Esophagus muscularis mucosa (tissue), 4 donors: ENCODE results near the gene MYB. TPM values are rescaled to one million over a fixed set of nuclear protein-coding genes. Genes with fewer than 3 reads are reported as not detected.
"Not testable (repeated sequence)": the region's sequence is repeated elsewhere in the genome, so short reads cannot be mapped to it uniquely, and the experiment has no call there.

Experiments
- DNase-seq: peaks from one replicate; pipeline ENCODE4 v3.0.0-alpha.2; 2017; ENCODE audit errors: extremely low spot score
- H3K27ac ChIP-seq, 4 donors: fragments of 200-600 bp; sonication (generic); replicated peaks in 1 of 4; 1 replicate in 3 of 4; 2 replicates in 1 of 4; pipeline ENCODE4 v1.5.1; 2016 to 2019; ENCODE audit warnings: mild to moderate bottlenecking in 1 of 4
- H3K27me3 ChIP-seq, 4 donors: fragments of 200-600 bp; sonication (generic); one replicate each; pipeline versions ENCODE4 v1.5.1 to v1.6.0; 2016 to 2019
- H3K36me3 ChIP-seq, 4 donors: fragments of 200-600 bp; sonication (generic); one replicate each; pipeline ENCODE4 v1.5.1; 2016 to 2019
- H3K4me1 ChIP-seq, 4 donors: fragments of 200-600 bp; sonication (generic); one replicate each; pipeline ENCODE4 v1.5.1; 2016 to 2019
- H3K4me3 ChIP-seq, 4 donors: fragments of 200-600 bp; sonication (generic); 1 replicate in 2 of 4; 2 replicates in 2 of 4; pipeline ENCODE4 v1.5.1; 2016 to 2019; ENCODE audit warnings: mild to moderate bottlenecking in 4 of 4, moderate library complexity in 1 of 4
- H3K9me3 ChIP-seq, 4 donors: fragments of 200-600 bp; sonication (generic); 1 replicate in 3 of 4; 2 replicates in 1 of 4; pipeline ENCODE4 v1.5.1; 2016 to 2019
- CTCF ChIP-seq, 3 experiments: fragments of 200-600 bp in 2 of 3; fragments of 450-650 bp in 1 of 3; sonication (generic) in 2 of 3; IDR thresholded peaks; one replicate each; pipeline ENCODE4 v1.5.1; 2017 to 2019; ENCODE audit warnings: antibody characterized with exemption in 3 of 3, mild to moderate bottlenecking in 2 of 3, moderate library complexity in 1 of 3
- EP300 ChIP-seq: sonication (generic); formaldehyde crosslinking; IDR thresholded peaks from one replicate; pipeline ENCODE4 v1.6.1; 2017; ENCODE audit warnings: antibody characterized with exemption
- POLR2A ChIP-seq: fragments of 450-650 bp; IDR thresholded peaks from one replicate; pipeline ENCODE4 v1.6.1; 2017; ENCODE audit warnings: antibody characterized with exemption, moderate library complexity, mild to moderate bottlenecking, low read depth
- POLR2AphosphoS5 ChIP-seq, 2 donors: sonication (generic); formaldehyde crosslinking; IDR thresholded peaks; one replicate each; pipeline ENCODE4 v1.6.1; 2017; ENCODE audit warnings: antibody characterized with exemption in 2 of 2
- WGBS: methylation state at CpG from one replicate; pipeline ENCODE4 v1.1.5; 2018; 5-methylcytosine and 5-hydroxymethylcytosine counted together
- intact Hi-C: fragments of 100-400 bp; cut with DNase I; formaldehyde crosslinking; loops from one replicate; pipeline ENCODE4 v1.15.1; 2023
- total RNA-seq, 4 donors: library from RNA; depleted of rRNA; stranded (reverse); fragments of >200 nt; gene quantifications; one replicate each; pipeline versions ENCODE4 v1.1.0 to v1.2.1, GENCODE V29; 2016

The MYB gene
- total RNA-seq, 4 donors from 2014 or later = 0.29 to 0.83 (median 0.50) TPM

GRCh38 chr6:135147637-135148592 is 33.2 kb upstream of the MYB start:
- no peak for DNase-seq
- Histone ChIP-seq H3K4me1 (no peaks in the 10 kb centered on the region), H3K4me3 (no peak overlapping the region), H3K36me3 (no peaks in the 10 kb centered on the region), H3K27ac (no peak overlapping the region), H3K9me3 (peaks cover 0 to 11% (median 0%) of the 10 kb centered on the region in 4 donors), H3K27me3 (no peaks in the 10 kb centered on the region)
- intact Hi-C loops = no loop called here
- TF ChIP-seq CTCF (IDR thresholded peaks at IDR 0.05) = no peak
- no peak for TF ChIP-seq POLR2AphosphoS5 (IDR thresholded peaks at IDR 0.05)
- no peak for TF ChIP-seq POLR2A
- no peak for TF ChIP-seq EP300
- WGBS = 81% methylated on average over 5 of the region's 5 CpGs

DNA sequence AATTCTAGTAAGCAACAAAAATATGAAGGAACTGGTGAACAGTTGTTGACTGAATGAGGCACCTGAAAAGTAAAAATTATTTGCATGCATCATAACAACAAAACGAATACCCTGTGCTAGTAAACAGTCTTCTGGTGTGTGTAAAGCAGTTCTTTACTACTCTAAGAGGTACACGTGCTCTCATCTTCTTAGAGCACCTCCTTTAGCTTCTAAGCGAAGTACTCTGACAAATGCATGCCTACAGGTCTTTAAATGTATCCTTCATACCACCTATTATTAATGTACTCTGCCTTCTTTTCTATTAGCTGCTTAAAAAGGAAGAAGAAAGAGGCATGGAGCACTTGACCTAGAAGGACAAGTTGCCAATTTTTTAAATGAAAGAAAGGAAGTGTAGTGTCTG is 32.2 kb upstream of the MYB start:
- intact Hi-C loops = no loop called here
- Histone ChIP-seq H3K4me3 (no peak overlapping the region), H3K9me3 (peaks cover 0 to 11% (median 0%) of the 10 kb centered on the region in 4 donors), H3K27me3 (no peaks in the 10 kb centered on the region), H3K36me3 (no peaks in the 10 kb centered on the region), H3K27ac (no peak overlapping the region), H3K4me1 (no peaks in the 10 kb centered on the region)
- TF ChIP-seq CTCF (IDR thresholded peaks at IDR 0.05) (no peak), EP300 (no peak), POLR2A (no peak), POLR2AphosphoS5 (IDR thresholded peaks at IDR 0.05) (no peak)
- 72% methylated on average over 3 of the region's 3 CpGs for whole genome bisulfite sequencing
- DNase-seq = no peak

GRCh38 chr6:135149376-135149775 is 31.7 kb upstream of the MYB start:
- DNase-seq = no peak
- no peak for TF ChIP-seq POLR2AphosphoS5 (IDR thresholded peaks at IDR 0.05)
- no peak for TF ChIP-seq CTCF (IDR thresholded peaks at IDR 0.05)
- TF ChIP-seq EP300 = no peak
- TF ChIP-seq POLR2A = no peak
- intact Hi-C loops = no loop called here
- Histone ChIP-seq H3K4me3 (no peak overlapping the region), H3K27me3 (no peaks in the 10 kb centered on the region), H3K27ac (no peak overlapping the region), H3K4me1 (no peaks in the 10 kb centered on the region), H3K9me3 (peaks cover 0 to 11% (median 0%) of the 10 kb centered on the region in 4 donors), H3K36me3 (no peaks in the 10 kb centered on the region)
- WGBS = 60% methylated on average over 6 of the region's 6 CpGs

- DNase-seq, intact Hi-C loops, H3K36me3 ChIP-seq, H3K27ac ChIP-seq, H3K27me3 ChIP-seq, H3K4me1 ChIP-seq, H3K4me3 ChIP-seq: not testable (repeated sequence)
- H3K9me3 ChIP-seq = peaks cover 0 to 11% (median 0%) of the 10 kb centered on the region in 4 donors
- 81% methylated on average over 2 of the region's 2 CpGs for WGBS
Measured at GRCh38 chr6:135150481-135150880, 30.6 kb upstream of the MYB start.

DNA sequence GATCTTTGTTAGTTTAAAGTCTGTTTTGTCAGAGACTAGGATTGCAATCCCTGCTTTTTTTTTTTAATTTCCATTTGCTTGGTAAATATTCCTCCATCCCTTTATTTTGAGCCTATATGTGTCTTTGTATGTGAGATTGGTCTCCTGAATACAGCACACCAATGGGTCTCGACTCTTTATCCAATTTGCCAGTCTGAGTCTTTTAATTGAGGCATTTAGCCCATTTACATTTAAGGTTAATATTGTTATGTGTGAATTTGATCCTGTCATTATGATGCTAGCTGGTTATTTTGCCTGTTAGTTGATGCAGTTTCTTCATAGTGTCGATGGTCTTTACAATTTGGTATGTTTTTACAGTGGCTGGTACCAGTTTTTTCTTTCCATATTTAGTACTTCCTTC is 27.0 kb upstream of the MYB start:
- H3K4me1 ChIP-seq, intact Hi-C loops, H3K27ac ChIP-seq, DNase-seq, H3K27me3 ChIP-seq, H3K36me3 ChIP-seq, H3K4me3 ChIP-seq: not testable (repeated sequence)
- 97% methylated on average over 2 of the region's 2 CpGs for WGBS
- H3K9me3 ChIP-seq = peaks cover 0 to 11% (median 0%) of the 10 kb centered on the region in 4 donors
